C4-2B (cell line): ENCODE results near the gene ZNF480.
"Not testable (repeated sequence)": the region's sequence is repeated elsewhere in the genome, so short reads cannot be mapped to it uniquely, and the experiment has no call there.

Source experiments
- H3K27ac ChIP-seq: fragments of 450-650 bp; 2 replicates; pipeline ENCODE4 v1.5.1; 2017
- ZFX ChIP-seq: fragments of 450-650 bp; IDR thresholded peaks from 2 replicates; pipeline ENCODE4 v1.6.1; 2017
- TF ChIP-seq, protein P1 (sequence below): fragments of 450-650 bp; conservative IDR thresholded peaks from 2 replicates; pipeline ENCODE4 v1.5.1; 2017; ENCODE audit warnings: mild to moderate bottlenecking

ZNF480 gene

DNA sequence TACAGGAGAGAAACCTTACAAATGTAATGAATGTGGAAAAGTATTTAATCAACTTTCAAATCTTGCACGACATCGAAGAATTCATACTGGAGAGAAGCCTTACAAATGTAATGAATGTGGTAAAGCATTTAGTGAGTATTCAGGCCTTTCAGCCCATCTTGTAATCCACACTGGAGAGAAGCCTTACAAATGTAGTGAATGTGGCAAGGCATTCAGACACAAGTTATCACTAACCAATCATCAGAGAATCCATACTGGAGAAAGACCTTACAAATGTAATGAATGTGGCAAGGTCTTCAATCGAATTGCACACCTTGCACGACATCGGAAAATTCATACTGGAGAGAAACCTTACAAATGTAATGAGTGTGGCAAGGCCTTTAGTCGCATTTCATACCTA lies 25.5 kb downstream of the ZNF480 start:
- no peak for TF ChIP-seq ZFX
- TF ChIP-seq, protein P1, sequence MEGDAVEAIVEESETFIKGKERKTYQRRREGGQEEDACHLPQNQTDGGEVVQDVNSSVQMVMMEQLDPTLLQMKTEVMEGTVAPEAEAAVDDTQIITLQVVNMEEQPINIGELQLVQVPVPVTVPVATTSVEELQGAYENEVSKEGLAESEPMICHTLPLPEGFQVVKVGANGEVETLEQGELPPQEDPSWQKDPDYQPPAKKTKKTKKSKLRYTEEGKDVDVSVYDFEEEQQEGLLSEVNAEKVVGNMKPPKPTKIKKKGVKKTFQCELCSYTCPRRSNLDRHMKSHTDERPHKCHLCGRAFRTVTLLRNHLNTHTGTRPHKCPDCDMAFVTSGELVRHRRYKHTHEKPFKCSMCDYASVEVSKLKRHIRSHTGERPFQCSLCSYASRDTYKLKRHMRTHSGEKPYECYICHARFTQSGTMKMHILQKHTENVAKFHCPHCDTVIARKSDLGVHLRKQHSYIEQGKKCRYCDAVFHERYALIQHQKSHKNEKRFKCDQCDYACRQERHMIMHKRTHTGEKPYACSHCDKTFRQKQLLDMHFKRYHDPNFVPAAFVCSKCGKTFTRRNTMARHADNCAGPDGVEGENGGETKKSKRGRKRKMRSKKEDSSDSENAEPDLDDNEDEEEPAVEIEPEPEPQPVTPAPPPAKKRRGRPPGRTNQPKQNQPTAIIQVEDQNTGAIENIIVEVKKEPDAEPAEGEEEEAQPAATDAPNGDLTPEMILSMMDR, result no peak
- H3K27ac ChIP-seq, result no peak overlapping the region

DNA sequence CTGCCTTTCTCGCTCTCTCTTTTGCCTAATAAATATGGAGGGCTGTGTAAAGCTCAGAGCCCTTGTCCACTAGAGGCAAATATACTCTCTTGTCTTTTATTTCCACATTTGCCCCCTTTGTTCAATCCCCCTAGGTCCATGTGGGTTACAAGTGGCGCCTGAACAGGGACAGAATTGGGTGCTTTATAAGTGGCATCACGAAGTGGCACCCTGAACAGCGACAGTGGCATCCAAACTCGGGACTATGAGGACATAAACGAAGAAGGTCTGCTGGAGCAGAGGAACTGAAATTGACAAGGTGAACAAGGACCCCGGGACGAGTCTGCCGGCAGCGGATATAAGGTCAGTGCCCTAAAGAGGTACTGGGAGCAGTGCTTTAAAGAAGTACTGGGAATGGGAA lies 34.8 kb downstream of the ZNF480 start:
- no peak overlapping the region for H3K27ac ChIP-seq
- no peak for TF ChIP-seq ZFX
- TF ChIP-seq, protein P1, result no peak

DNA sequence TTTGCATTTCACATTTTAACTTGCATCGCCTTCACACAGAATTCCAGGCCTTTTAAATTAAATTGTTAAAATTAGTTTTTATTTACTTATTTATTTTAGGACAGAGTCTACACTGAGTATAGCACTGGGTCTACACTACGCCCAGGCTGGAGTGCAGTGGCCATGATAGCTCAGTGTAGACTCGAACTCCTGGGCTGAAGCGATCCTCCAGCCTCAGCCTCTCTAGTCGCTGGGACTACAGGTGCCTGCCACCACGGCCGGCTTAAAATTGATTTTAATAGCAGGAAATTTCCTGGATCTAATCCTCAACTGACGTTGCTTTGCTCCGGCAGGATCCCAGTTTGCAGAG lies 38.8 kb downstream of the ZNF480 start:
- TF ChIP-seq ZFX, result no peak
- TF ChIP-seq, protein P1, result no peak
- peak overlapping the region; percentile 73 for H3K27ac ChIP-seq

DNA sequence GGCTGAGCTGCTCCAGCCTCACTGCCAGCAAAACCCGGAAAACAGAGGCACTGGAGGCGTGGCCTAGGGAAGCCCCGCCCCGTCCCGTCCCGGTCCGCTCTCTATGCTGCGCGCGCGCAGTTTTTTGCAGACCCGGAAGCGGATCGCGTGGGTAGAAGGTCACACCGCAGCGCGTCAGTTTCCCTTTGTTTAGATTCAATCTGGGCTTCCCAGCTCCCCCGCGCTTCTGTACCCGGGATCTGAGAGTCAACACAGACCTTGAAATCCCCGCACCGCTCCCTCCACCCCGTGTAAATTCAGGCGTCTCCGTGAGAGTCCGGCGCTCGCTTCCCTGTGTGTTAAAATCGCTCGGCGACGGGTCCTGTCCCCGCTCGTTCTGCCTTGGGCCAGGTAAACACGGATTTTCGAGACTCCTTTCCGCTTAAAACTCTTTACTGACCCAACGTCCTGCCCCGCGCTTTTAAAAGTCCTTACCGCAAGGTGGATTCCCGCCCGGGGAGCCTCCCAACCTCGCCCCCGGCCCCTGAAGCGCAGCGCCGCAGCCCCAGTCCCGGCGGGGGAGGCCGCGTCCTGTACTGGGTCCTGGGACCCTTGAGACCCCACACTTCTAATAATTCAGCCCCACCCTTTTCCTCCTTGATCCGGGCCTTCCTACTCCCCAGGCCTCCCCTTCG lies 39.3 kb downstream of the ZNF480 start, which contains the start of gene ZNF610:
ZNF610 (plus strand) TSS at position 127 of the 674 bp plus-strand sequence. CDS start 12,930 bp downstream, outside the sequence.
- TF ChIP-seq, protein P1, result no peak
- TF ChIP-seq ZFX, result peak; percentile 31; the same call in 1 of the 2 replicates
- peak within 1 kb of the TSS; percentile 73 for H3K27ac ChIP-seq

DNA sequence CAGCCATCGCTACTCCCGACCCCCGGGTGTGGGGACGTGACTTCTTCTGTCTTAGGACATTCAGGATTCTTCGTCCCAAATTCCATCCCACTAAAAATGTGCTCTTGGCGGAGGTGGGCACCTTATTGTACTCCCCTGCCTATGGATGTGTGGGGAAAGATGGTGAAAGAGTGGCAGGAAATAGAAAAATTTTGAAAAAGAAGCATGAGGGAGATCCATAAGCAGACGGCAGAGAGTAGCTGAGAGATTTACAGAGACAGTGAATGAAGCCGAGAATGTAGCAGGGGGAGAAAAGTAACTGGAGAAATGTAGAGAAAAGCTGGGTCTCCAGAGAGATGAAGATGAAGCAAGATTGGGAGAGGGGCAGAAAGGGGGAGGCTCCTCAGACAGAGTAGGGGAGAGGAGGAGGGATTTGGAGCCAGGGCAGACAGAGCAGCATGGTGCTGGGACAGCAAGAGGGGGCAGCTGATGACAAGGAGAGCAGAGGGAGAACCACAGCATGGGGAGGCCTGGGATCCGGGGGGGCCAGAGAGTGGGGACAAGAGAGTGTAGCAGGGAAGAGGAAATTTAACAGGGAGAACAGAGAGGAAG lies 39.9 kb downstream of the ZNF480 start:
- TF ChIP-seq, protein P1, result no peak
- 0 out of 2 replicates have a peak, but pooled peaks have one; percentile 1 for TF ChIP-seq ZFX
- H3K27ac ChIP-seq, result peak overlapping the region; percentile 73

DNA sequence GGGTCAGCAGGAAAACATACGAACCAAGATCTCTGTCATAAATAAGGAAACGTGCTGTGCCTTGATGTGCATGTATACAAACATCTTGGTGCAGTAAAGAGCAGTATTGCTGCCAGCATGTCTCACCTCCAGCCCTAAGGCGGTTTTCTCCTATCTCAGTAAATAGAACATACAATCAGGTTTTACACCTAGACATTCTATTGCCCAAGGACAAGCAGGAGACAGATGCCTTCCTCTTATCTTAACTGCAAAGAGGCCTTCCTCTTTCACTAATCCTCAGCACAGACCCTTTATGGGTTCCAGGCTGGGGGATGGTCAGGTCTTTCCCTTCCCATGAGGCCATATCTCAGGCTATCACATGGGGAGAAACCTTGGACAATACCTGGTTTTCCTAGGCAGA lies 42.1 kb downstream of the ZNF480 start:
- H3K27ac ChIP-seq, result not testable (repeated sequence)

DNA sequence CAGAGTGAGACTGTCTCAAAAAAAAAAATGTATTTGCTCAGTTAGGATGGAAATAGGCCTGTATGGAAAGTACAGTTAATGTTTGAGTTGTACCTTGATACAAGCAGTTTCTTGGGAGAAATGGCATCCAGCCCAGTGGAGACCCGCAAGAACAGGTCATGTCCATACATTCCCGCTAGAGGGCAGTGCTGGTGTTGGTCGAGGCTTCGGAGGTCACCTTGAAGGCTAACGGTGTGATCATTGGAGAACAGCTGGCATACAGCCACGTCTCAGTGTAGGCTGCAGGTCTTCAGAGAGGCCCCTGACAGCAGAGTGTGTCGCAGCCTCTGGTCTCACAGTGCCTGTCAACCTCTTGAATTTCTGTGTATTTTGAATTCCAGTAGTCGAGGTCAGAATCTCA lies 46.6 kb downstream of the ZNF480 start:
- H3K27ac ChIP-seq, result no peak overlapping the region
- TF ChIP-seq, protein P1, result peak; percentile 74
- TF ChIP-seq ZFX, result no peak

DNA sequence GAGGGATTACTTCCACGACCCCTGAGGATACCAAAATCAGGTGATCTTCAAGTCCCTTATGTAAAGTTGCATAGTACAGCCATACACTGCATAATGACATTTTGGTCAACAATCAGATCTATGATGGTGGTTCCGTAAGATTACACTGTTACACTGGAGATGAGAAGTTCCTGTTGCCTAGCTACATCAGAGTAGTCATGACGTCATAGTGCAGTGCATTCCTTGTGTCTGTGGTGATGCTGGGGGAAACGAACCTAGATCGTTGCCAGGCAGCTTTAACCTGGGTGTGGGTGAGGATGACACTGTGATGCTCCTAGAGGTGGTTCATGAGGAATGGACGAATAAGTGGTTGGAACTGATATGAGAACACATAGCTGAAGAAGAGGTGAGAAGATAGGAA lies 48.2 kb downstream of the ZNF480 start:
- H3K27ac ChIP-seq, result no peak overlapping the region
- TF ChIP-seq, protein P1, result no peak
- no peak for TF ChIP-seq ZFX
